HCT116 (cell line): ENCODE measurements around the gene PHF14.

Experiments used
- CEBPB ChIP-seq: IDR thresholded peaks from 2 replicates; pipeline ENCODE4 v1.6.1; 2012; ENCODE audit warnings: low read depth
- ELF1 ChIP-seq: IDR thresholded peaks from 2 replicates; pipeline ENCODE4 v1.6.1; 2012; ENCODE audit warnings: low read depth, borderline replicate concordance
- EZH2phosphoT487 ChIP-seq: fragments of 200-600 bp; IDR thresholded peaks from 2 replicates; pipeline ENCODE4 v1.6.1; 2018; ENCODE audit warnings: antibody characterized with exemption, borderline replicate concordance
- POLR2A ChIP-seq: IDR thresholded peaks from 2 replicates; pipeline ENCODE4 v1.7.0; 2011; ENCODE audit warnings: borderline replicate concordance; ENCODE audit not compliant: insufficient read depth, insufficient read length; ENCODE audit errors: extremely low read depth
- POLR2AphosphoS5 ChIP-seq: IDR thresholded peaks from 2 replicates; pipeline ENCODE4 v1.6.1; 2011; ENCODE audit warnings: mild to moderate bottlenecking, low read depth, low read length, moderate library complexity
- RAD21 ChIP-seq: IDR thresholded peaks from 2 replicates; pipeline ENCODE4 v1.6.1; 2012; ENCODE audit warnings: low read depth, mild to moderate bottlenecking
- SIN3A ChIP-seq: IDR thresholded peaks from 2 replicates; pipeline ENCODE4 v1.6.1; 2012; ENCODE audit warnings: low read depth
- SP1 ChIP-seq: IDR thresholded peaks from 2 replicates; pipeline ENCODE4 v1.6.1; 2012; ENCODE audit warnings: low read depth
- SRF ChIP-seq: IDR thresholded peaks from 2 replicates; pipeline ENCODE4 v1.6.1; 2012; ENCODE audit warnings: low read depth
- TF ChIP-seq, protein P1 (sequence below), 3 experiments: fragments of 200-600 bp in 1 of 3; sonication (generic) in 1 of 3; IDR thresholded peaks in 2 of 3; conservative IDR thresholded peaks in 1 of 3; 2 replicates each; pipeline ENCODE4 v1.5.1; 2012 to 2017; ENCODE audit warnings: low read depth in 2 of 3, low read length in 2 of 3, antibody characterized with exemption in 1 of 3, borderline replicate concordance in 1 of 3, control low read depth in 1 of 3, mild to moderate bottlenecking in 1 of 3, mixed read lengths in 1 of 3, mixed run types in 1 of 3, moderate library complexity in 1 of 3; ENCODE audit not compliant: insufficient read depth in 1 of 3
- TF ChIP-seq, protein P2 (sequence below): IDR thresholded peaks from 2 replicates; pipeline ENCODE4 v1.6.1; 2012

DNA sequence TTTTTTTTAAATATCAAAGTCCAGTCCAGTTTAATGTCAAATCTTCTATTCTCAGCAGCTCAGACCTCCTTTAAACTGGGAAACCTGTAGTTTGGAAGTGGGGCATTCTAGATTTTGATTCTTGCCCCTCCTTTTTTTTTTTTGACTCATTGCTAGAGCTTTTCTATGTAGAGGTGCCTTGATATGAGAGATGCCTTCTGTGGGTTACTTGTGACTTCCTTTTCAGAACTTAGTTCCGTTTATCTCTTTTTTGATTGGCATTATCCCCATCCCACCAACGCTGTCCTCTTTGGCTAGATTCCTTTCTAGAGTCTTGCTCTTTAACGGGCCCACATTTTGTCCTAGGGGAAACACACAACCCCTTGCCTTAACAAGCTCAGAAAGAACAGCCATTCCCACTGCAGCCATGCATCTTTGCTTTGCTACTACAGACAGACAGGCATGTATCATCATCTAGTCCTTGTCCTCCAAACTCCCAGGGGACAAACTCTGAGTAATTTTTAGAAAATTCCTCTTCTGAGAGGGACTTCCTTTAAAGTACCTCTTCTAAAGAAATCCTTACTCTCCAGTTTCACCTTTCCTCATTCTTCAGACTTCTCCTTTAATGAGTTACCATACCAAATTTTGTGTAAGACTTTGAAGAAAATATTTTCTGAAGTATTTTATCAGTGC, 153.6 kb downstream of the PHF14 start:
- TF ChIP-seq, protein P1, sequence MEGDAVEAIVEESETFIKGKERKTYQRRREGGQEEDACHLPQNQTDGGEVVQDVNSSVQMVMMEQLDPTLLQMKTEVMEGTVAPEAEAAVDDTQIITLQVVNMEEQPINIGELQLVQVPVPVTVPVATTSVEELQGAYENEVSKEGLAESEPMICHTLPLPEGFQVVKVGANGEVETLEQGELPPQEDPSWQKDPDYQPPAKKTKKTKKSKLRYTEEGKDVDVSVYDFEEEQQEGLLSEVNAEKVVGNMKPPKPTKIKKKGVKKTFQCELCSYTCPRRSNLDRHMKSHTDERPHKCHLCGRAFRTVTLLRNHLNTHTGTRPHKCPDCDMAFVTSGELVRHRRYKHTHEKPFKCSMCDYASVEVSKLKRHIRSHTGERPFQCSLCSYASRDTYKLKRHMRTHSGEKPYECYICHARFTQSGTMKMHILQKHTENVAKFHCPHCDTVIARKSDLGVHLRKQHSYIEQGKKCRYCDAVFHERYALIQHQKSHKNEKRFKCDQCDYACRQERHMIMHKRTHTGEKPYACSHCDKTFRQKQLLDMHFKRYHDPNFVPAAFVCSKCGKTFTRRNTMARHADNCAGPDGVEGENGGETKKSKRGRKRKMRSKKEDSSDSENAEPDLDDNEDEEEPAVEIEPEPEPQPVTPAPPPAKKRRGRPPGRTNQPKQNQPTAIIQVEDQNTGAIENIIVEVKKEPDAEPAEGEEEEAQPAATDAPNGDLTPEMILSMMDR (IDR thresholded peaks at IDR 0.05 in 2 of 3, conservative IDR thresholded peaks at IDR 0.05 in 1 of 3; ENCODE audit: borderline replicate concordance in 1 of 3, insufficient read depth in 1 of 3, low read depth in 2 of 3, low read length in 2 of 3): no peak
- TF ChIP-seq CEBPB: no peak
- TF ChIP-seq EZH2phosphoT487: no peak
- no peak for TF ChIP-seq SIN3A
- TF ChIP-seq, protein P2, sequence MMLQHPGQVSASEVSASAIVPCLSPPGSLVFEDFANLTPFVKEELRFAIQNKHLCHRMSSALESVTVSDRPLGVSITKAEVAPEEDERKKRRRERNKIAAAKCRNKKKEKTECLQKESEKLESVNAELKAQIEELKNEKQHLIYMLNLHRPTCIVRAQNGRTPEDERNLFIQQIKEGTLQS: no peak
- no peak for TF ChIP-seq RAD21
- no peak for TF ChIP-seq POLR2A
- no peak for TF ChIP-seq SRF
- TF ChIP-seq SP1: no peak
- no peak for TF ChIP-seq ELF1
- TF ChIP-seq POLR2AphosphoS5: no peak
